CD14-positive monocyte (primary cell): ENCODE results near the gene HDAC4. TPM values are rescaled to one million over a fixed set of nuclear protein-coding genes. Genes with fewer than 3 reads are reported as not detected.

ENCODE experiments used
- DNase-seq, 3 donors: peaks; one replicate each; pipeline ENCODE4 v3.0.0-alpha.2; 2011 to 2022
- H2AFZ ChIP-seq: 2 replicates; pipeline ENCODE4 v1.6.0; 2012; ENCODE audit warnings: mild to moderate bottlenecking, low read depth, low read length, inconsistent platforms; ENCODE audit not compliant: insufficient read depth, poor library complexity, severe bottlenecking
- H3K27ac ChIP-seq, 2 donors: 1 replicate in 1 of 2; 2 replicates in 1 of 2; pipeline ENCODE4 v1.5.1; 2012 to 2013; ENCODE audit warnings: low read length in 2 of 2, control low read depth in 1 of 2, inconsistent platforms in 1 of 2, low read depth in 1 of 2, mild to moderate bottlenecking in 1 of 2
- H3K27me3 ChIP-seq, 2 donors: one replicate each; pipeline versions ENCODE4 v1.6.0 to v1.6.1; 2011 to 2013; ENCODE audit warnings: low read length in 2 of 2; ENCODE audit not compliant: control insufficient read depth in 2 of 2, insufficient read depth in 2 of 2
- H3K36me3 ChIP-seq, 2 donors: replicated peaks in 1 of 2; 1 replicate in 1 of 2; 2 replicates in 1 of 2; pipeline versions ENCODE4 v1.5.1 to v1.6.1; 2012 to 2013; ENCODE audit warnings: low read length in 2 of 2, control low read depth in 1 of 2, inconsistent platforms in 1 of 2, mild to moderate bottlenecking in 1 of 2; ENCODE audit not compliant: insufficient read depth in 2 of 2, control insufficient read depth in 1 of 2
- H3K4me1 ChIP-seq, 2 donors: 1 replicate in 1 of 2; 2 replicates in 1 of 2; pipeline versions ENCODE4 v1.5.1 to v1.6.1; 2012 to 2013; ENCODE audit warnings: low read length in 2 of 2, control low read depth in 1 of 2, inconsistent platforms in 1 of 2, mild to moderate bottlenecking in 1 of 2, moderate library complexity in 1 of 2; ENCODE audit not compliant: insufficient read depth in 2 of 2, control insufficient read depth in 1 of 2
- H3K4me2 ChIP-seq: replicated peaks from 2 replicates; pipeline ENCODE3; 2012; ENCODE audit warnings: low read length, moderate library complexity, mild to moderate bottlenecking; ENCODE audit not compliant: poor library complexity, severe bottlenecking; ENCODE audit errors: extremely low read depth
- H3K4me3 ChIP-seq, 3 experiments: fragments of 200-600 bp in 1 of 3; sonication (generic) in 1 of 3; replicated peaks in 1 of 3; 1 replicate in 2 of 3; 2 replicates in 1 of 3; pipeline ENCODE4 v1.5.1; 2011 to 2013; ENCODE audit warnings: low read length in 3 of 3, mild to moderate bottlenecking in 3 of 3, control low read depth in 2 of 3, low read depth in 2 of 3, inconsistent platforms in 1 of 3, moderate library complexity in 1 of 3
- H3K79me2 ChIP-seq: 2 replicates; pipeline ENCODE4 v1.6.0; 2012; ENCODE audit warnings: mild to moderate bottlenecking, control low read depth, inconsistent platforms, low read length, moderate library complexity; ENCODE audit not compliant: insufficient read depth
- H3K9ac ChIP-seq: 2 replicates; pipeline ENCODE4 v1.6.0; 2017; ENCODE audit warnings: low read length, mild to moderate bottlenecking; ENCODE audit not compliant: insufficient read depth, poor library complexity, severe bottlenecking
- H3K9me3 ChIP-seq, 2 donors: replicated peaks in 1 of 2; 1 replicate in 1 of 2; 2 replicates in 1 of 2; pipeline versions ENCODE4 v1.5.1 to v1.6.1; 2012 to 2013; ENCODE audit warnings: low read length in 2 of 2, control low read depth in 1 of 2; ENCODE audit not compliant: control insufficient read depth in 1 of 2, insufficient read depth in 1 of 2
- H4K20me1 ChIP-seq: 2 replicates; pipeline ENCODE4 v1.6.0; 2012; ENCODE audit warnings: mild to moderate bottlenecking, low read length, control low read depth, moderate library complexity; ENCODE audit not compliant: insufficient read depth
- H3K27ac Mint-ChIP-seq, 7 donors: one replicate each; pipeline ENCODE4 v1.8.0; 2020; ENCODE audit warnings: mild to moderate bottlenecking in 7 of 7, mixed read lengths in 7 of 7, moderate library complexity in 6 of 7, inconsistent platforms in 2 of 7
- H3K27me3 Mint-ChIP-seq, 3 donors: one replicate each; pipeline ENCODE4 v1.8.0; 2021 to 2022; ENCODE audit warnings: low read depth in 3 of 3, mild to moderate bottlenecking in 3 of 3, mixed read lengths in 3 of 3, moderate library complexity in 3 of 3, inconsistent platforms in 1 of 3
- H3K36me3 Mint-ChIP-seq, 2 donors: one replicate each; pipeline ENCODE4 v1.8.0; 2020; ENCODE audit warnings: mixed read lengths in 2 of 2, inconsistent platforms in 1 of 2, mild to moderate bottlenecking in 1 of 2
- H3K4me1 Mint-ChIP-seq: one replicate; pipeline ENCODE4 v1.8.0; 2020; ENCODE audit warnings: mild to moderate bottlenecking, mixed read lengths
- H3K4me3 Mint-ChIP-seq, 2 donors: one replicate each; pipeline ENCODE4 v1.8.0; 2020; ENCODE audit warnings: mild to moderate bottlenecking in 2 of 2, mixed read lengths in 2 of 2, moderate library complexity in 1 of 2
- H3K9me3 Mint-ChIP-seq, 7 donors: one replicate each; pipeline ENCODE4 v1.8.0; 2020 to 2022; ENCODE audit warnings: mixed read lengths in 7 of 7, mild to moderate bottlenecking in 6 of 7, moderate library complexity in 6 of 7, inconsistent platforms in 2 of 7
- CTCF ChIP-seq: fragments of 200-600 bp; IDR thresholded peaks from one replicate; pipeline ENCODE4 v1.8.0; 2022; ENCODE audit warnings: antibody characterized with exemption, mild to moderate bottlenecking
- WGBS: methylation state at CpG from one replicate; pipeline ENCODE4 v1.1.5; 2013; ENCODE audit warnings: missing lambda C conversion rate; ENCODE audit not compliant: insufficient coverage; 5-methylcytosine and 5-hydroxymethylcytosine counted together
- intact Hi-C, 2 donors: fragments of 100-400 bp; cut with micrococcal nuclease; formaldehyde crosslinking; loops; one replicate each; pipeline versions ENCODE4 v1.15.0 to v1.15.1; 2023
- polyA plus RNA-seq, 3 donors: library from polyadenylated mRNA; depleted of rRNA in 1 of 3; unstranded in 2 of 3; stranded (reverse) in 1 of 3; fragments of 300-500 nt in 2 of 3; fragments of >200 nt in 1 of 3; fragmentation: Illumina TruSeq in 2 of 3; gene quantifications; 1 replicate in 2 of 3; 2 replicates in 1 of 3; pipeline ENCODE4 v1.2.3, GENCODE V29; 2012 to 2021

The HDAC4 gene
- polyA plus RNA-seq, 3 donors, result 3.3 to 23.0 (median 4.5) TPM

DNA sequence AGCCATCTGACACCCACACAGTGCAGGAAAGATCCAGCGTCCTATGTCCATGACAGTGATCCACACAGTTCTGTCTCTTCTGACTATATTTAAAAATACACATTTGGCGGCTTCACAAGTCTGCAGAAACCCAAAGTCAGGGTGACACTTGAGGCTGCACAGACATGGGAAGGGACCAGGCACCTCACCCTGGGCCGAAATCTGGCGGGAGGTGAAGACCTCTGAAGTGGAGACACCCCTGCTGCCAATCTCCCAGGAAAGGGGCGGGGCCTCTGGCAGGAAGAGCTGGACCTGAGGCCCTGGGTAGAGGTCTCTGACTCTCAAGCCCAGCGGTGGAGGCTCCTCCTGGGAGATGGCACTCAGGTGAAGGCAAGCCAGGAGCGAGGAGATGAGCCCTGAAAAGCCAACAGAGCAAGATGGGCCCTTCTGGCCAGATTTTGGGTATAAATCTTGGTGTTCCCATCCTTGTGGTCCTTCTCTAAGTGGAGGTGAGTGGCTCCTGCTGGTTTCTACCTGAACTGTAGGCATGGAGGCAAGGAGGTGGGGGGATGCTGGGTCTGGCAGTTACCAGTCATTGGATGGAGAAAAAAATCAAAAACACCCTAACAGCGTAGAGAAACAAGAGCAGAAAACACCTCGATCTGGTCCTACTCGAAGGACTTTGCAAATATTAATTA lies 248.4 kb downstream of the HDAC4 start:
- H3K9me3 Mint-ChIP-seq, result no peaks in the 10 kb centered on the region
- 100% methylated on average over 9 of the region's 10 CpGs for WGBS
- intact Hi-C loops, result no loop called here
- peaks cover 76% of the 10 kb centered on the region for H4K20me1 ChIP-seq
- H3K36me3 Mint-ChIP-seq, result peaks cover 88 to 98% of the 10 kb centered on the region in 2 donors
- no peaks in the 10 kb centered on the region for H3K27me3 Mint-ChIP-seq
- no peak for DNase-seq
- no peaks in the 10 kb centered on the region for H3K4me1 ChIP-seq
- peaks cover 30% of the 10 kb centered on the region for H3K79me2 ChIP-seq
- no peaks in the 10 kb centered on the region for H3K9me3 ChIP-seq
- no peak for TF ChIP-seq CTCF
- H3K27ac ChIP-seq, result peak overlapping the region in 1 of 2 donors; percentile 23
- H3K4me2 ChIP-seq, result no peak overlapping the region
- H3K4me3 Mint-ChIP-seq, result no peak overlapping the region
- no peak overlapping the region for H3K4me3 ChIP-seq
- H3K36me3 ChIP-seq, result peaks cover 94 to 99% of the 10 kb centered on the region in 2 donors
- peak overlapping the region in 4 of 7 donors; percentile 36 to 58 (median 43) for H3K27ac Mint-ChIP-seq
- H3K9ac ChIP-seq, result no peak overlapping the region
- no peak overlapping the region for H2AFZ ChIP-seq
- H3K4me1 Mint-ChIP-seq, result no peaks in the 10 kb centered on the region
- H3K27me3 ChIP-seq, result no peaks in the 10 kb centered on the region

DNA sequence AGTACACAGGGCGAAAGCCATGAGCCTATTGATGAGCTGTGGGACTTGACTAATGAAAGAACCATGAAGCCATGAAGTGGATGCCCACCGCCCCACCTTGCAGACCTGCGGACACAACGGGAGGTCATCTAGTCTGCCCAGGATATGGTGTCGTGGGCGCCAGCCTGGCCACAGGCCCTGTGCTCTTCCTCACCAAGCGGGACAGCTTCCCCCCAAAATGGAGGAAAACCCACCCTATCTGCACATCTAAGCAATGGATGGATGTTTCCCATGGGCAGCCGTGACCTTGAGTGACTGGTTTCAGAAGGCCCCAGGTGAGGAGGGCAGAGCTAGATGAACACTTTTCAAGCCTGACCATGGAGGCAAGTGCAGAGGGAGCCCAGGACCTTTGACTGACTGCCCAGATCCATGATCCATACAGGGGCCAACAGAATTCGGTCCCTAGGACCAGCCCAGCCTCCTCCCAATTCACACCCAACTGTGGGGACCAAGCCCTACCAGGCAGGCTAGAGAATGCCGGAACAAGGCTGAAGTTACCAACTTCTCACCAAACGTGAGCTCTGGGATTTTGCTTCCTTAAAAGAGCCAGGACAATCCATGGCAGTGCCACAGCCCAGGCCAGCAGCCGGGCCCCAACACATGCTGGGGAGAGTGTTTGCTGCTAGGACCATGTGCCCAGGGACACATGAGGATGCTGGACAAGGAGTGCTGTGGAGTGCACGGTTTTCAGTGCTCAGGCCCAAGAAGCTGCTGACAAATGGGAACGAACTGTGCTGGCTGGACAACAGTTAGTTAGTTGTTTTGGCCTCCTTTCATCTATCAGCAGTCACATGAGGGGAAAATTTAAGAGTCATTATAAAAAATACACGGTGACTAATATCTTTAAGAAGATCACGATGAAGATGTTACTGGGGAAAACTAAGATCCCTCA lies 249.4 kb downstream of the HDAC4 start:
- intact Hi-C loops, result no loop called here
- Mint-ChIP-seq H3K27me3 (peaks cover 0 to 1% (median 0%) of the 10 kb centered on the region in 3 donors), H3K36me3 (peaks cover 81 to 99% of the 10 kb centered on the region in 2 donors), H3K4me3 (no peak overlapping the region), H3K27ac (peak overlapping the region in 4 of 7 donors; percentile 10 to 68 (median 46)), H3K9me3 (no peaks in the 10 kb centered on the region), H3K4me1 (no peaks in the 10 kb centered on the region)
- Histone ChIP-seq H3K4me1 (no peaks in the 10 kb centered on the region), H3K9ac (no peak overlapping the region), H4K20me1 (peaks cover 75% of the 10 kb centered on the region), H3K4me2 (no peak overlapping the region), H3K79me2 (peaks cover 30% of the 10 kb centered on the region), H3K4me3 (no peak overlapping the region), H2AFZ (no peak overlapping the region), H3K9me3 (no peaks in the 10 kb centered on the region), H3K36me3 (peaks cover 95 to 99% of the 10 kb centered on the region in 2 donors), H3K27me3 (no peaks in the 10 kb centered on the region), H3K27ac (peak overlapping the region; percentile 3 to 62)
- WGBS, result 96% methylated on average over 6 of the region's 16 CpGs
- DNase-seq, result no peak
- TF ChIP-seq CTCF, result no peak
